Smooth muscle cell (in vitro differentiated cells): ENCODE data around the gene DDT. TPM values are rescaled to one million over a fixed set of nuclear protein-coding genes. Genes with fewer than 3 reads are reported as not detected.
"Not testable (repeated sequence)": the region's sequence is repeated elsewhere in the genome, so short reads cannot be mapped to it uniquely, and the experiment has no call there.

Experiments used
- DNase-seq: peaks from one replicate; lab custom pipeline; 2025; ENCODE audit not compliant: unreplicated experiment; lab: John Stamatoyannopoulos, UW
- H2AFZ ChIP-seq: fragments of 200-600 bp; sonication (generic); 2 replicates; pipeline ENCODE4 v1.6.0; 2016; ENCODE audit warnings: antibody characterized with exemption, low read depth, mild to moderate bottlenecking
- H3F3A ChIP-seq: fragments of 200-600 bp; sonication (generic); 2 replicates; pipeline ENCODE4 v1.6.0; 2017; ENCODE audit warnings: antibody characterized with exemption, low read depth
- H3K27ac ChIP-seq: fragments of 200-600 bp; sonication (generic); 2 replicates; pipeline ENCODE4 v1.5.1; 2016; ENCODE audit warnings: low read depth, mild to moderate bottlenecking
- H3K27me3 ChIP-seq: fragments of 200-600 bp; sonication (generic); 2 replicates; pipeline ENCODE4 v1.6.1; 2016; ENCODE audit warnings: low read depth, mild to moderate bottlenecking
- H3K36me3 ChIP-seq: fragments of 200-600 bp; sonication (generic); 2 replicates; pipeline ENCODE4 v1.5.1; 2016; ENCODE audit warnings: low read depth
- H3K4me1 ChIP-seq: fragments of 200-600 bp; sonication (generic); 2 replicates; pipeline ENCODE4 v1.5.1; 2016; ENCODE audit warnings: low read depth
- H3K4me2 ChIP-seq: fragments of 200-600 bp; sonication (generic); 2 replicates; pipeline ENCODE4 v1.6.0; 2016; ENCODE audit warnings: mild to moderate bottlenecking
- H3K4me3 ChIP-seq: fragments of 200-600 bp; sonication (generic); 2 replicates; pipeline ENCODE4 v1.5.1; 2016; ENCODE audit warnings: mild to moderate bottlenecking
- H3K79me2 ChIP-seq: fragments of 200-600 bp; sonication (generic); 2 replicates; pipeline ENCODE4 v1.6.0; 2016; ENCODE audit warnings: low read depth, mild to moderate bottlenecking
- H3K9ac ChIP-seq: fragments of 200-600 bp; sonication (generic); 2 replicates; pipeline ENCODE4 v1.6.0; 2016; ENCODE audit warnings: low read depth
- H3K9me3 ChIP-seq: fragments of 200-600 bp; sonication (generic); replicated peaks from 2 replicates; pipeline ENCODE4 v1.5.1; 2016; ENCODE audit warnings: low read depth
- H4K20me1 ChIP-seq: fragments of 200-600 bp; sonication (generic); 2 replicates; pipeline ENCODE4 v1.6.0; 2016; ENCODE audit warnings: low read depth
- WGBS: methylation state at CpG from one replicate; pipeline ENCODE4 v1.1.7; 2016; ENCODE audit warnings: low lambda C conversion rate; 5-methylcytosine and 5-hydroxymethylcytosine counted together
- polyA plus RNA-seq: library from polyadenylated mRNA; unstranded; fragments of >200 nt; fragmentation: Nextera tagmentation; extraction: Ambion mirVana; gene quantifications from 2 replicates; pipeline ENCODE4 v1.2.1, GENCODE V29; 2016
- total RNA-seq: library from RNA; depleted of rRNA; stranded (reverse); fragments of >200 nt; gene quantifications from 2 replicates; pipeline ENCODE4 v1.2.3, GENCODE V29; 2014
- TF ChIP-seq, protein P1 (sequence below): fragments of 200-600 bp; sonication (generic); IDR thresholded peaks from 2 replicates; pipeline ENCODE4 v1.5.1; 2017; ENCODE audit warnings: borderline replicate concordance, mild to moderate bottlenecking, antibody characterized with exemption; ENCODE audit not compliant: insufficient read depth, poor library complexity, severe bottlenecking

The DDT gene
- total and polyA plus RNA-seq, 2 experiments from 2014 or later, result 57.8 to 119 TPM

- no peaks in the 10 kb centered on the region for H3K4me1 ChIP-seq
- H3K4me2 ChIP-seq, result no peak overlapping the region
- no peak overlapping the region for H2AFZ ChIP-seq
- TF ChIP-seq, protein P1, sequence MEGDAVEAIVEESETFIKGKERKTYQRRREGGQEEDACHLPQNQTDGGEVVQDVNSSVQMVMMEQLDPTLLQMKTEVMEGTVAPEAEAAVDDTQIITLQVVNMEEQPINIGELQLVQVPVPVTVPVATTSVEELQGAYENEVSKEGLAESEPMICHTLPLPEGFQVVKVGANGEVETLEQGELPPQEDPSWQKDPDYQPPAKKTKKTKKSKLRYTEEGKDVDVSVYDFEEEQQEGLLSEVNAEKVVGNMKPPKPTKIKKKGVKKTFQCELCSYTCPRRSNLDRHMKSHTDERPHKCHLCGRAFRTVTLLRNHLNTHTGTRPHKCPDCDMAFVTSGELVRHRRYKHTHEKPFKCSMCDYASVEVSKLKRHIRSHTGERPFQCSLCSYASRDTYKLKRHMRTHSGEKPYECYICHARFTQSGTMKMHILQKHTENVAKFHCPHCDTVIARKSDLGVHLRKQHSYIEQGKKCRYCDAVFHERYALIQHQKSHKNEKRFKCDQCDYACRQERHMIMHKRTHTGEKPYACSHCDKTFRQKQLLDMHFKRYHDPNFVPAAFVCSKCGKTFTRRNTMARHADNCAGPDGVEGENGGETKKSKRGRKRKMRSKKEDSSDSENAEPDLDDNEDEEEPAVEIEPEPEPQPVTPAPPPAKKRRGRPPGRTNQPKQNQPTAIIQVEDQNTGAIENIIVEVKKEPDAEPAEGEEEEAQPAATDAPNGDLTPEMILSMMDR, result no peak
- H3K79me2 ChIP-seq, result no peaks in the 10 kb centered on the region
- H3K9ac ChIP-seq, result no peak overlapping the region
- H3K36me3 ChIP-seq, result no peaks in the 10 kb centered on the region
- H3F3A ChIP-seq, result no peaks in the 10 kb centered on the region
- H3K27me3 ChIP-seq, result no peaks in the 10 kb centered on the region
- no peak overlapping the region for H3K4me3 ChIP-seq
- H3K27ac ChIP-seq, result no peak overlapping the region
- no peaks in the 10 kb centered on the region for H3K9me3 ChIP-seq
- DNase-seq, result no peak
- H4K20me1 ChIP-seq, result no peaks in the 10 kb centered on the region
- WGBS, result no CpG with 5 or more reads among the region's 6 CpGs
These were observed 10.2 kb upstream of the DDT start for GRCh38 chr22:23984430-23984829.

- not testable (repeated sequence) for H3K9me3 ChIP-seq, H3K4me1 ChIP-seq, H3K9ac ChIP-seq, H2AFZ ChIP-seq, H3K4me2 ChIP-seq, H3K4me3 ChIP-seq, H3K36me3 ChIP-seq, H3K27me3 ChIP-seq, H3K79me2 ChIP-seq, DNase-seq, H3K27ac ChIP-seq, H4K20me1 ChIP-seq, H3F3A ChIP-seq
- no CpG with 5 or more reads among the region's 7 CpGs for WGBS
These were observed 6.3 kb upstream of the DDT start for GRCh38 chr22:23980567-23980966.

GRCh38 chr22:23979557-23980240, 5.5 kb upstream of the DDT start, which contains the start of gene GSTT2:
GSTT2 (plus strand) TSS chr22:23980134.
- H3K4me2 ChIP-seq, H2AFZ ChIP-seq, H3F3A ChIP-seq, H3K79me2 ChIP-seq, H3K9me3 ChIP-seq, H3K36me3 ChIP-seq, H3K4me1 ChIP-seq, H3K27me3 ChIP-seq, H4K20me1 ChIP-seq, DNase-seq, H3K4me3 ChIP-seq, H3K27ac ChIP-seq, H3K9ac ChIP-seq: not testable (repeated sequence)
- WGBS, result no CpG with 5 or more reads among the region's 41 CpGs

GRCh38 chr22:23977304-23977703, 3.1 kb upstream of the DDT start:
- not testable (repeated sequence) for H3K36me3 ChIP-seq, H3K27ac ChIP-seq, H3K79me2 ChIP-seq, H2AFZ ChIP-seq, H3K4me1 ChIP-seq, H3K9ac ChIP-seq, H3K4me2 ChIP-seq, H3K27me3 ChIP-seq, H3K9me3 ChIP-seq, DNase-seq, H4K20me1 ChIP-seq, H3F3A ChIP-seq, H3K4me3 ChIP-seq
- WGBS, result 93% methylated on average over 7 of the region's 12 CpGs

DNA sequence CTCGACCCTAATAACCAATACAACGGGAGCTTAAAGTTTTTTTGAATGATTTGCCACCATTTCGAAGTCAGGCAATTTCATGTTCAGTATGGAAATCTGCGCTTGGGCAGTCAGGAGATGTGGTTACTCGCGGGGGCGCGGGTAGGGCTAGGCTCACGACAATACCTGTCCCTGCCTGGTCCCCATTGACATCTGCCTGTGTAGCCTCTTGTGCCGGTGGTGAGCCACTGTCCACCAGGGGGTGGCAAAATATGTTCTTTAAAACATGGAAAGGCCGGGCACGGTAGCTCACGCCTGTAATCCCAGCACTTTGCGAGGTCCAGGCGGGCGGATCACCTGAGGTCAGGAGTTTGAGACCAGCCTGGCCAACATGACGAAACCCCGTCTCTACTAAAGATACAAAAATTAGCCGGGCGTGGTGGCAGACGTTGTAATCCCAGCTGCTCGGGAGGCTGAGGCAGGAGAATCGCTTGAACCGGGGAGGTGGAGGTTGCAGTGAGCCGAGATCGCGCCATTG, 653 bp upstream of the DDT start:
- not testable (repeated sequence) for DNase-seq, H3K4me1 ChIP-seq, H4K20me1 ChIP-seq, H3K9me3 ChIP-seq, H3K4me2 ChIP-seq, H3K4me3 ChIP-seq, H3K79me2 ChIP-seq, H3K27me3 ChIP-seq, H3K36me3 ChIP-seq, H3K9ac ChIP-seq, H3F3A ChIP-seq, H3K27ac ChIP-seq, H2AFZ ChIP-seq
- WGBS, result no CpG with 5 or more reads among the region's 27 CpGs

- not testable (repeated sequence) for H3K9me3 ChIP-seq, H3K4me2 ChIP-seq, H3K9ac ChIP-seq, H3K4me1 ChIP-seq, H4K20me1 ChIP-seq, H3K4me3 ChIP-seq, H3K27me3 ChIP-seq, H2AFZ ChIP-seq, H3K79me2 ChIP-seq, H3F3A ChIP-seq, H3K27ac ChIP-seq, DNase-seq, H3K36me3 ChIP-seq
- 100% methylated on average over 3 of the region's 3 CpGs for WGBS
These were observed 2.3 kb downstream of the DDT start for GRCh38 chr22:23971927-23972326.
